ENCODE data around the gene ZNF605. TPM values are rescaled to one million over a fixed set of nuclear protein-coding genes. Genes with fewer than 3 reads are reported as not detected.
"Not testable (repeated sequence)": the region's sequence is repeated elsewhere in the genome, so short reads cannot be mapped to it uniquely, and the experiment has no call there.

ZNF605 gene
- total RNA-seq, 1 donor, result 14.2 TPM

- H3K4me3 ChIP-seq (ENCODE audit: low read depth, low read length), result peak overlapping the region; percentile 33
- DNase-seq (ENCODE audit: low read depth), result peak; percentile 74
- peak; percentile 96 for TF ChIP-seq CTCF (IDR thresholded peaks at IDR 0.05; ENCODE audit: insufficient read depth, low read depth, low read length)
Measured at GRCh38 chr12:132904718-132905328, 51.3 kb downstream of the ZNF605 start.

GRCh38 chr12:132899033-132899432, 57.1 kb downstream of the ZNF605 start:
- no peak for TF ChIP-seq CTCF (IDR thresholded peaks at IDR 0.05; ENCODE audit: insufficient read depth, low read depth, low read length)
- DNase-seq (ENCODE audit: low read depth), result no peak
- H3K4me3 ChIP-seq (ENCODE audit: low read depth, low read length), result no peak overlapping the region

- no peak overlapping the region for H3K4me3 ChIP-seq (ENCODE audit: low read depth, low read length)
- TF ChIP-seq CTCF (IDR thresholded peaks at IDR 0.05; ENCODE audit: insufficient read depth, low read depth, low read length), result no peak
- no peak for DNase-seq (ENCODE audit: low read depth)
Measured at GRCh38 chr12:132888852-132889251, 67.3 kb downstream of the ZNF605 start.

- DNase-seq (ENCODE audit: low read depth), result peak; percentile 98
- TF ChIP-seq CTCF (IDR thresholded peaks at IDR 0.05; ENCODE audit: insufficient read depth, low read depth, low read length), result no peak
- H3K4me3 ChIP-seq (ENCODE audit: low read depth, low read length), result peak within 1 kb of the TSS; percentile 77
Measured at GRCh38 chr12:132887513-132888351, 68.4 kb downstream of the ZNF605 start, which contains the start of gene CHFR. Gene CHFR, minus strand, starts transcription at chr12:132887605. Its CDS starts 277 bp downstream, at chr12:132887328.

GRCh38 chr12:132886529-132887477, 69.3 kb downstream of the ZNF605 start:
- DNase-seq (ENCODE audit: low read depth), result peak; percentile 36
- no peak for TF ChIP-seq CTCF (IDR thresholded peaks at IDR 0.05; ENCODE audit: insufficient read depth, low read depth, low read length)
- H3K4me3 ChIP-seq (ENCODE audit: low read depth, low read length), result peak overlapping the region; percentile 77

- TF ChIP-seq CTCF (IDR thresholded peaks at IDR 0.05; ENCODE audit: insufficient read depth, low read depth, low read length), result no peak
- DNase-seq (ENCODE audit: low read depth), result peak; percentile 98
- H3K4me3 ChIP-seq (ENCODE audit: low read depth, low read length), result no peak overlapping the region
Measured at GRCh38 chr12:132881818-132882217, 74.3 kb downstream of the ZNF605 start.

- DNase-seq (ENCODE audit: low read depth); H3K4me3 ChIP-seq (ENCODE audit: low read depth, low read length): not testable (repeated sequence)
Measured at GRCh38 chr12:132874620-132875019, 81.5 kb downstream of the ZNF605 start.
